ENCODE data around the gene PLCB2. TPM values are rescaled to one million over a fixed set of nuclear protein-coding genes. Genes with fewer than 3 reads are reported as not detected.

The PLCB2 gene
- total and polyA plus RNA-seq, 2 donors (not counting 1 experiment from before 2014, with no cell fraction given) = 166 to 312 TPM

DNA sequence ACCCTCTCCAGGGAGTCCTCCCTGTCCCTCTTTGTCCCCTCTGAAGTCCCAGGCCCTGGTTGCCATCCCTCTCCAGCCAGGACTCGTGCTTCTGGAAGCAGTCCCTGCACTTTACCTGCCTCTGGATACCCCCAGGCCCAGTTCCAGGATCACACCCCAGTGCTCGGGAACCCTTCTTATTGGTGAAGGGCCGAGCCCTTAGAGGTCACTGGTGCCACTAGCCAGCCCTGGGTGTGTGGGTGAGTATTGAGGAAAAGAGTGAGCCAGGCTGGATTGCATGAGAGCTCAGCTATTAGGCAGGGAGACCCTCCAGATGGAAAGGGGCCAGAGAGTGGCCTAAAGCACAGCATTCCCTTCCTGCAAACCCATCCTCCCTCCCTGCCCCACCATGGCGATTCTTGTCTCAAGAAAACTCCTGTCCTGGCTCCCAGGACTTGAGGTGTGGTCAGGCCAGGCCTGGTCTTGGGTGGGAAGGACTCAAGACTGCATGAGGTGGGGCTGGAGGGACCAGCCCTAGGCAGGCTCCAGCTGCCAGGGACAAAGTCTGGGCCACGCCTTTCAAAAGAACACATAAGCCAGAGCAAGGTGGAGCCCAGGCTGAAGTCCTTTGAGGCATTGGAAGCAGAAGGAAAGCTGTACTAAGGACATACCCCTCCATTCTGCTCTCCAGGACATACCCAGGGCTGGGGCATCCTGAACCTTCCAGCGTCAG is 38.3 kb upstream of the PLCB2 start:
- H3K9ac ChIP-seq (ENCODE audit: low read length) = no peak overlapping the region
- intact Hi-C loops (cut with micrococcal nuclease) = no loop called here
- no peaks in the 10 kb centered on the region for H3K4me1 ChIP-seq (ENCODE audit: control insufficient read depth in 2 of 2, insufficient read depth in 2 of 2, low read length in 2 of 2)
- ATAC-seq (ENCODE audit: low read depth) (no peak), DNase-seq (no peak)
- no peaks in the 10 kb centered on the region for H4K20me1 ChIP-seq (ENCODE audit: control insufficient read depth, insufficient read depth, low read length, poor library complexity, severe bottlenecking)
- WGBS (ENCODE audit: insufficient coverage) = 80% methylated on average over 3 of the region's 6 CpGs
- H3K9me3 ChIP-seq (ENCODE audit: control extremely low read depth in 1 of 3, control insufficient read depth in 2 of 3, insufficient read depth in 1 of 3, low read length in 2 of 3) = no peaks in the 10 kb centered on the region
- Mint-ChIP-seq H3K9me3 (ENCODE audit: insufficient read depth) (no peaks in the 10 kb centered on the region), H3K27ac (no peak overlapping the region), H3K27me3 (no peaks in the 10 kb centered on the region), H3K4me1 (no peaks in the 10 kb centered on the region), H3K4me3 (no peak overlapping the region)
- no peak overlapping the region for H3K4me3 ChIP-seq (ENCODE audit: control extremely low read depth in 1 of 5, extremely low read depth in 1 of 5, insufficient read depth in 1 of 5, low read depth in 2 of 5, low read length in 4 of 5)
- H3K36me3 ChIP-seq (replicated peaks in 1 of 2; ENCODE audit: control extremely low read depth in 1 of 2, control insufficient read depth in 1 of 2, extremely low read depth in 1 of 2, insufficient read depth in 2 of 2, low read length in 1 of 2) = no peaks in the 10 kb centered on the region
- TF ChIP-seq EZH2 (IDR thresholded peaks at IDR 0.05; ENCODE audit: borderline replicate concordance, insufficient read depth, low read depth, low read length, poor library complexity, severe bottlenecking) = no peak
- TF ChIP-seq, protein P1, sequence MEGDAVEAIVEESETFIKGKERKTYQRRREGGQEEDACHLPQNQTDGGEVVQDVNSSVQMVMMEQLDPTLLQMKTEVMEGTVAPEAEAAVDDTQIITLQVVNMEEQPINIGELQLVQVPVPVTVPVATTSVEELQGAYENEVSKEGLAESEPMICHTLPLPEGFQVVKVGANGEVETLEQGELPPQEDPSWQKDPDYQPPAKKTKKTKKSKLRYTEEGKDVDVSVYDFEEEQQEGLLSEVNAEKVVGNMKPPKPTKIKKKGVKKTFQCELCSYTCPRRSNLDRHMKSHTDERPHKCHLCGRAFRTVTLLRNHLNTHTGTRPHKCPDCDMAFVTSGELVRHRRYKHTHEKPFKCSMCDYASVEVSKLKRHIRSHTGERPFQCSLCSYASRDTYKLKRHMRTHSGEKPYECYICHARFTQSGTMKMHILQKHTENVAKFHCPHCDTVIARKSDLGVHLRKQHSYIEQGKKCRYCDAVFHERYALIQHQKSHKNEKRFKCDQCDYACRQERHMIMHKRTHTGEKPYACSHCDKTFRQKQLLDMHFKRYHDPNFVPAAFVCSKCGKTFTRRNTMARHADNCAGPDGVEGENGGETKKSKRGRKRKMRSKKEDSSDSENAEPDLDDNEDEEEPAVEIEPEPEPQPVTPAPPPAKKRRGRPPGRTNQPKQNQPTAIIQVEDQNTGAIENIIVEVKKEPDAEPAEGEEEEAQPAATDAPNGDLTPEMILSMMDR (IDR thresholded peaks at IDR 0.05) = no peak
- ChIA-PET CTCF (interaction anchor here (0.6 to 15.0 kb wide), 3 partner anchors 9 to 515 kb away, joined by 3 to 308 read pairs (median 6); no protein-coding TSS in a partner anchor), POLR2A (no interaction called here)
- H3K27ac ChIP-seq (ENCODE audit: low read length in 2 of 2) = no peak overlapping the region
- no peaks in the 10 kb centered on the region for H3K27me3 ChIP-seq (replicated peaks in 1 of 4; ENCODE audit: control extremely low read depth in 1 of 4, control insufficient read depth in 3 of 4, insufficient read depth in 4 of 4, low read length in 3 of 4)
- H3K4me2 ChIP-seq (replicated peaks; ENCODE audit: low read depth, low read length, poor library complexity, severe bottlenecking) = no peak overlapping the region
- H3K79me2 ChIP-seq (ENCODE audit: control insufficient read depth, insufficient read depth, low read length) = no peaks in the 10 kb centered on the region
- H2AFZ ChIP-seq (ENCODE audit: insufficient read depth, low read depth, low read length, poor library complexity, severe bottlenecking) = no peak overlapping the region

- Mint-ChIP-seq H3K27me3 (no peaks in the 10 kb centered on the region), H3K4me1 (no peaks in the 10 kb centered on the region), H3K9me3 (ENCODE audit: insufficient read depth) (no peaks in the 10 kb centered on the region), H3K4me3 (no peak overlapping the region), H3K27ac (no peak overlapping the region)
- ChIA-PET CTCF (interaction anchor here (1.1 to 15.0 kb wide), 16 partner anchors 9 to 118 kb away, joined by 3 to 382 read pairs (median 8); partner anchors contain the start of genes INAFM2, IVD and PLCB2), POLR2A (no interaction called here)
- Histone ChIP-seq H3K4me2 (replicated peaks; ENCODE audit: low read depth, low read length, poor library complexity, severe bottlenecking) (no peak overlapping the region), H3K4me3 (ENCODE audit: control extremely low read depth in 1 of 5, extremely low read depth in 1 of 5, insufficient read depth in 1 of 5, low read depth in 2 of 5, low read length in 4 of 5) (no peak overlapping the region), H3K9ac (ENCODE audit: low read length) (no peak overlapping the region), H3K36me3 (replicated peaks in 1 of 2; ENCODE audit: control extremely low read depth in 1 of 2, control insufficient read depth in 1 of 2, extremely low read depth in 1 of 2, insufficient read depth in 2 of 2, low read length in 1 of 2) (no peaks in the 10 kb centered on the region), H4K20me1 (ENCODE audit: control insufficient read depth, insufficient read depth, low read length, poor library complexity, severe bottlenecking) (no peaks in the 10 kb centered on the region), H2AFZ (ENCODE audit: insufficient read depth, low read depth, low read length, poor library complexity, severe bottlenecking) (no peak overlapping the region), H3K79me2 (ENCODE audit: control insufficient read depth, insufficient read depth, low read length) (no peaks in the 10 kb centered on the region), H3K9me3 (ENCODE audit: control extremely low read depth in 1 of 3, control insufficient read depth in 2 of 3, insufficient read depth in 1 of 3, low read length in 2 of 3) (no peaks in the 10 kb centered on the region), H3K27ac (ENCODE audit: low read length in 2 of 2) (no peak overlapping the region), H3K27me3 (replicated peaks in 1 of 4; ENCODE audit: control extremely low read depth in 1 of 4, control insufficient read depth in 3 of 4, insufficient read depth in 4 of 4, low read length in 3 of 4) (no peaks in the 10 kb centered on the region), H3K4me1 (ENCODE audit: control insufficient read depth in 2 of 2, insufficient read depth in 2 of 2, low read length in 2 of 2) (no peaks in the 10 kb centered on the region)
- ATAC-seq (ENCODE audit: low read depth) (no peak), DNase-seq (no peak)
- WGBS (ENCODE audit: insufficient coverage) = 68% methylated on average over 8 of the region's 10 CpGs
- intact Hi-C loops (cut with micrococcal nuclease) = no loop called here
- TF ChIP-seq, protein P1 (IDR thresholded peaks at IDR 0.05) = no peak
- no peak for TF ChIP-seq EZH2 (IDR thresholded peaks at IDR 0.05; ENCODE audit: borderline replicate concordance, insufficient read depth, low read depth, low read length, poor library complexity, severe bottlenecking)
These were observed 37.6 kb upstream of the PLCB2 start for GRCh38 chr15:40345225-40345866.
